BJ (cell line): Measurements from ENCODE around the gene TLR8. TPM values are rescaled to one million over a fixed set of nuclear protein-coding genes. Genes with fewer than 3 reads are reported as not detected.

Source experiments
- CTCF ChIA-PET: fragments of 350-600 bp; formaldehyde crosslinking; extraction: SDS; loops from one replicate; lab custom pipeline; 2021; ENCODE audit warnings: antibody characterized with exemption, inconsistent platforms; lab: Yijun Ruan, JAX
- POLR2A ChIA-PET: fragments of 300-600 bp; sonication (Branson Sonifier 250); formaldehyde crosslinking; extraction: SDS; loops from one replicate; lab custom pipeline; 2021; ENCODE audit warnings: antibody characterized with exemption; lab: Charles Lee
- DNase-seq: peaks from one replicate; pipeline ENCODE4 v3.0.0-alpha.2; 2011; ENCODE audit warnings: low read depth
- H3K27me3 ChIP-seq: 2 replicates; pipeline ENCODE4 v1.6.0; 2011; ENCODE audit warnings: low read length; ENCODE audit not compliant: control insufficient read depth, insufficient read depth
- H3K36me3 ChIP-seq: 2 replicates; pipeline ENCODE4 v1.5.1; 2011; ENCODE audit warnings: low read length; ENCODE audit not compliant: control insufficient read depth, insufficient read depth
- H3K4me3 ChIP-seq: 2 replicates; pipeline ENCODE4 v1.5.1; 2011; ENCODE audit warnings: low read depth, mild to moderate bottlenecking, control low read depth, low read length
- polyA plus RNA-seq: library from polyadenylated mRNA; depleted of rRNA; stranded (reverse); fragments of >200 nt; gene quantifications from 2 replicates; pipeline ENCODE4 v1.2.3, GENCODE V29; 2011
- TF ChIP-seq, protein P1 (sequence below): IDR thresholded peaks from 2 replicates; pipeline ENCODE4 v1.5.1; 2011; ENCODE audit warnings: low read depth, mild to moderate bottlenecking, control low read depth, inconsistent platforms, low read length, moderate library complexity; ENCODE audit not compliant: insufficient read depth

Gene TLR8
- polyA plus RNA-seq, 1 experiment: not detected

DNA sequence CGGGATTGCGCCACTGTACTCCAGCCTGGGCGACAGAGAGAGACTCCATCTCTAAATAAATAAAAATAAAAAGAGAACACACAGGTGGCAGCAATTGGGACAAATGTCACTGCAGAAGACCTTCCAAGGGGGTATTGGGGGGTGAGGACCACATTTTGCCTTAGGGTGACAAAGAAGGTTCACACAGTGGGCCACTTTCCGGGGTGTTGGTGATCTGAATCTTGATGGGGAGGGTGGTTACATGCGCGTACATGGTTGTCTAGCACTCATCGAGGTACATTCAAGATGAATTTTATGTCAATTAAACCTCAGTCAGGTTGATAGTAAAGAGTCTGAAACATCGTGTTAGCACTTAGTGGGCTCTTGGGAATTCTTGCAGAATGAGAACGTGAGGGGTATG, 48.0 kb downstream of the TLR8 start:
- POLR2A ChIA-PET: interaction anchor here (0.6 kb wide), 1 partner anchor 708 kb away, joined by 11 read pairs; no protein-coding TSS in a partner anchor
- CTCF ChIA-PET: interaction anchor here (1.1 kb wide), 1 partner anchor 140 kb away, joined by 3 read pairs; no protein-coding TSS in a partner anchor
- H3K36me3 ChIP-seq: no peaks in the 10 kb centered on the region
- no peak overlapping the region for H3K4me3 ChIP-seq
- TF ChIP-seq, protein P1, sequence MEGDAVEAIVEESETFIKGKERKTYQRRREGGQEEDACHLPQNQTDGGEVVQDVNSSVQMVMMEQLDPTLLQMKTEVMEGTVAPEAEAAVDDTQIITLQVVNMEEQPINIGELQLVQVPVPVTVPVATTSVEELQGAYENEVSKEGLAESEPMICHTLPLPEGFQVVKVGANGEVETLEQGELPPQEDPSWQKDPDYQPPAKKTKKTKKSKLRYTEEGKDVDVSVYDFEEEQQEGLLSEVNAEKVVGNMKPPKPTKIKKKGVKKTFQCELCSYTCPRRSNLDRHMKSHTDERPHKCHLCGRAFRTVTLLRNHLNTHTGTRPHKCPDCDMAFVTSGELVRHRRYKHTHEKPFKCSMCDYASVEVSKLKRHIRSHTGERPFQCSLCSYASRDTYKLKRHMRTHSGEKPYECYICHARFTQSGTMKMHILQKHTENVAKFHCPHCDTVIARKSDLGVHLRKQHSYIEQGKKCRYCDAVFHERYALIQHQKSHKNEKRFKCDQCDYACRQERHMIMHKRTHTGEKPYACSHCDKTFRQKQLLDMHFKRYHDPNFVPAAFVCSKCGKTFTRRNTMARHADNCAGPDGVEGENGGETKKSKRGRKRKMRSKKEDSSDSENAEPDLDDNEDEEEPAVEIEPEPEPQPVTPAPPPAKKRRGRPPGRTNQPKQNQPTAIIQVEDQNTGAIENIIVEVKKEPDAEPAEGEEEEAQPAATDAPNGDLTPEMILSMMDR: no peak
- DNase-seq: no peak
- H3K27me3 ChIP-seq: no peaks in the 10 kb centered on the region

DNA sequence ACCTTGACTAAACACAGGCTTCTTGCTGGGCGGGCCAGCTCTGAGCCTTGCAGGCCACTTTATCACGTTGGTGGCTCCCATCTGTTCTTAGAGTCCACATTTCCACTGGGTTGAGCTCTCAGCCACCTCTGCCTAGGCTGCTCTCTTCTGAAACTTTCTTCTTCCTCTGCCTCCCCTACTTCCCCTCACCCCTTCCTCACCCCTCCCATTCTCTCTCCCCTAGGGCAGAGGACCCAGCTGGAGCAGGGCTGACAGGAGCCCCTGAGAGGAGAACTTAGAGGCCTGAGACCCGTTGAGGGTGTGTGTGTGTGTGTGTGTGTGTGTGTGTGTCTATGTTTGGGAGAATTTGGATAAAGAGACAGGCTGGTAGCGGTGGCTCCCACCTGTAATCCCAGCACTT, 48.6 kb downstream of the TLR8 start:
- Histone ChIP-seq H3K4me3 (no peak overlapping the region), H3K36me3 (no peaks in the 10 kb centered on the region), H3K27me3 (no peaks in the 10 kb centered on the region)
- POLR2A ChIA-PET: interaction anchor here (0.6 to 0.7 kb wide), 2 partner anchors 21 to 707 kb away, joined by 7 to 11 read pairs; no protein-coding TSS in a partner anchor
- DNase-seq: no peak
- TF ChIP-seq, protein P1: no peak
- CTCF ChIA-PET: no interaction called here

DNA sequence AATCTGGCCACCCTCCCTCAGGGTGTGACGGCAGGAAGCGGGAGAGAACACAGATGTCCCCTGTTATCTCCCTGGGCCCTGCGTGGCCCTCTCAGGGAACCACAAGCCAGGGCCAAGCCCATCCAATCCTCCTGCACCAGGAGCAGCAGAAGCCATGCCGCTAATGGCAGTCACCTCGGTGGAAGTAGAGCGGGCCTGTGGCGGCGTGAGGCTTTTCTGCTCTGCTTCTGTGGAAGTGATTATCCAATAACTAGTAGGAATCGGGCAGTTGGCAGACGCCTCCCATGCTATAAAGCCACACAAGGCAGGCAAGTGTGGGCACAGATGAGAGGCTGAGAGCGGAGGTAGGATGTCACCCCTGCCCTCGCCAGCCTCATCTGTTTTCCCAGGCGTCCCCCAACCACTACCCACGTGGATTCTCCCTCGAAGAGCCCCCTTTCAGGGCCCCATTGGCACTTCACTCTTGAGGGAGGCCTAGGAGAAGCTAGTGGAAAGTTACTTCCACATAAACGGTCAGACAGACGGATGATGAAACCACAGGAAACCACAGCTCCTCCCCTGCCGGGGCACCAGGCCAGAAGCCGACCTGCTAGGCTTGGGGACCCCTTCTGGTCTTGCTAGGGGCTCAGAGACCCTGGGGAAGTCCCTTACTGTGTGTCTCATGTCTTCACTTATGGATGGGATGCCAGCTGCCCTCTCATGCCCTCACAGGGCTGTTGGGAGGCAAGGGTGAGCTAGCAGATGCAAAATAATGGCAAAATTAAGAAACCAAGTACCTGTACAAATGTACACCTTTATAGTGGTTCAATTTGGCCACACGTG, 49.7 kb downstream of the TLR8 start:
- no peaks in the 10 kb centered on the region for H3K27me3 ChIP-seq
- DNase-seq: no peak
- ChIA-PET CTCF (interaction anchor here (0.7 kb wide), 1 partner anchor 9 kb away, joined by 5 read pairs; no protein-coding TSS in a partner anchor), POLR2A (interaction anchor here (0.7 kb wide), 1 partner anchor 20 kb away, joined by 7 read pairs; no protein-coding TSS in a partner anchor)
- TF ChIP-seq, protein P1: no peak
- H3K36me3 ChIP-seq: no peaks in the 10 kb centered on the region
- no peak overlapping the region for H3K4me3 ChIP-seq

DNA sequence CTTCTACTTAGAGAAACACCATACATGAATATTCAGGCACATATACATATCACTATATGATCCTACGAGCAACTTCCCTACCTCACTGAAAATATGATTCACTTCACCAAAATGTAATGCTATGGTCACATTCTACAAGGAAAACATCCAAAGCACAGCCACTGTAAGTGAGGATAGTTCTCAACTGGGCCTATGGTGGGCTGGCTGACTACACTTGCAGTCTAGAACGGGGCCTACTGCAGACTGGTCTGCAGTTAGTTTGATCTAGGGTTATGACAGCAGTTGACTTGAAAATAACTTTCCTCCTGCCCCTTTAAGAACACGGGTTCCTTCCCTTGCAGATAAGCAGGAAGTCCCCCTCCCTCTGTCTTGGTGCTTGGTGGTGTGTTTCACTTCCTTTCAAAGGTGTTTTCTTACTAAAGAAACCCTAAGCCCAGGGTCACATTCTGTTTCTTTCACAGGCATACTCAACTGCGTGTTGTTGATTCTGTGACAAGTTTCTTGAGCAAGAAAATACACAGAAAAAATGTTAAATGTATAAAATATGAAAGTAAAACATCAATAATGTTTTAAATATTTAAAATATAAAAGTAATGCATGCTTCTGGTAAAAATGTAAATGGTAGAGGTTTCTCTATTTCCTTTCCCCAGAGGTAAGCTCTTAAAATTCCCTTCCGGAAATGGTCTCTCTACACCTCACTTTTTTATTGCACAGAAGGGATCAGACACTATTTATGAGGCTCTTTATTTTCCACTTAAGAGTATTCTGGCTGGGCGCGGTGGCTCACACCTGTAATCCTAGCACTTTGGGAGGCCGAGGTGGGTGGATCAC, 50.5 kb downstream of the TLR8 start:
- Histone ChIP-seq H3K4me3 (no peak overlapping the region), H3K27me3 (no peaks in the 10 kb centered on the region), H3K36me3 (no peaks in the 10 kb centered on the region)
- CTCF ChIA-PET: interaction anchor here (0.9 kb wide), 2 partner anchors 9 to 11 kb away, joined by 4 read pairs; no protein-coding TSS in a partner anchor
- POLR2A ChIA-PET: no interaction called here
- no peak for DNase-seq
- TF ChIP-seq, protein P1: no peak
